ENCODE results near the gene DLG2.

The DLG2 gene

DNA sequence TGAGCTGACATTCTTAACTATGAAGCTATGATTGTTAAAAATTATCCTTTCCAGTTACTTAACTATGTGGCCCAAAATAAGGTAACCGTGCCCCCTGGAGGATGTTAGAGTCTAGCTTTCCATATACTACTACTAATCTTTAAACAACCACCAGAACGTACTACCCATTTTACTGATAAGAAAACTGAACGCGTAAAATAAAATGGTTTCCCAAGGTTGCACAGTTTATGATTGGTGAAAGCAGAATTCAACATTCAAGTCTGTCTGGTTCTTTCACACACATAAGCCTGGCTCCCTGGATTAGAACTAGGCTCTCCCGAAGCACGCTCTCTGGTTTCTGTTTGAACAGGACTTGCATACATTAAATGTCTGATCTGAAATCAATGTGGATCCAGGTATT lies 1903.1 kb downstream of the DLG2 start:
- no peak for DNase-seq

DNA sequence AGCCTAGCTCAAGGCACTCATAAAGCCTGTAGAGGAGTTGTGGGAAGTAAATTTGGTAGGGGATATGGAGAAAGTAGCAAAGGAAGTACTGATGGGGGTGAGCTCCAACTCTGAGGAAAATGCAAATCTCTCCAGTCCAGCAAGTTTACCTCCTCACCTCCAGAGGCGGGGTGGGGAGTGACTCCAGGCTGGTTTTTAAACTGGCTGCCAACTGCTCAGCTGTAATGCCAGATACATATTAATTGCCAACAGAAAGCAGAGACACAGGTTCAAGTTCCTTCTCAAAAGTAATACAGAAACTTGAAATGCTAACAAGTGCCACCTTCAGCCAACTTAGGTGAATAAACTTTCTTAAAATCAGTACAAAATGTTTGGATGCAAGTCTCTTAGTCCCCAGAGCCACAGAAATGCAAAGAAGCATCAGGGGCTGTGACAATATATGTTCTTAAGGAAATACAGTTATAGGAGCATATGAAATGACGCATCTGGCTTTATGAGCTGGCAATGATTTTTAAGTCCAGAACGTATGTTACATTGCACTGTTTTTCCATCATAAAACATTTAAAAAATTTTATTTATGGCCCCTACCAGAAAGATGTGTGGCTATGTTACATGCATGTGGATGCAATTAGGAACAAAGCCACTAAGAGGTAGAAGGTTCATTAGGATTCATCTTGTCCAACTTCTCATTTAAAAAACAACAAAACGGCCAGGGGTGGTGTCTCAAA lies 1904.6 kb downstream of the DLG2 start:
- DNase-seq, result no peak

DNA sequence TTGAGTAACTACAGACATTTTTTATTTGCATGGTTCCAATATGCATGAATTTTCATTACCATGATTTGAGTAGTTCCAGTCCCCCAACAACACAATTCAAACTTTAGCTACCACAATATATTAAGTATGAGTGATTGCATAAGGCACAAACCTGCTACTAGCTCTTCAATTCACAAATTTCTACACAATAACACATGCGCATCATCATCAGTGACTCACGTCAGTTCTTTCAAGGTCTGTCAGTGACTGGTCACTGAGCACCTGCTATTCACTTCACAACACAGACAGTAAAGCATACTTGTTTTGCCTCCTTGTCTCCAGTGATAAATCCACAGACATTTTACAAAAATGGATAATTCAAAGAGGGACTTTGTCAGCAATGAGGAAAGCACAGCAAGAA lies 1905.9 kb downstream of the DLG2 start:
- no peak for DNase-seq

DNA sequence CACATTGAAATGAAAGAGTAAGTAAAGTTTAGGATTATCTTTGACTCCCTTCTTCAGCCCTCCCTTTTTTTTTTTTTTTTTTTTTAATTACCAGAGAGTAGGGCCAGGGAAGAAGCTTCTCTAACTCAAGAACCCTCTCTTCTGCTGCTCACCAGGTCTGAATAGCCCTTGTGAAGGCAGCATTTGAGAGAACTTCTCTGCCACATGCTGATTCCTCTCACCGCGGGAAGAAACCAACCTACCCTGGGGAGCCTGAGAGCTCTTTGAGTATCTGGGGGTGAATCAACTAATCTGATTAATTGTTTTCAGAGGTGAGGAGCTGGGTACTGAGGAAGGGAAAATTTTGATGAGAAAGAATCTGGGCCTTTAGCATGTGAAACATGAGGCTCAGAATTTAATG lies 1906.5 kb downstream of the DLG2 start:
- DNase-seq, result no peak

GRCh38 chr11:83717537-83717936 lies 1909.6 kb downstream of the DLG2 start:
- DNase-seq, result no peak

GRCh38 chr11:83715927-83716535 lies 1911.1 kb downstream of the DLG2 start:
- DNase-seq, result no peak

GRCh38 chr11:83713708-83714107 lies 1913.4 kb downstream of the DLG2 start:
- DNase-seq, result no peak

DNA sequence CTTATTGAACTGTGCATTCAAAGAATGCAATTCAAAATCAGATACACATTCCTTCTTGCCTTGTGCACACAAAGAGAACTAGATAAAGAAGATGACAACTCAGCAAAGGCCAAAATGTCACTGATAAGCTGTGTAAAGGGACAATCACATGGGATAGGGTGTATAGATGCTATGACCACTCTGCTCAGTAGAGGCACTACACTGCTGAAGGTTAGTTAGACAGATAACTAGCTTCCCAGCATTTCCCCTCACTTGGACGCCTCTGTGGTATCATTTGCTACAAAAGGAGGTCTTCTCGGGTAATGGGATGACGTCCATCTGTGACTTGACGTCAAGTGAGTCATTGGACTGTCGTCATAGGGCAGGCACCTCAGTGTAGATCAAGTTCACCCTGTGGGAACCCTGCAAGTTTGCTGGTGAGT lies 1916.0 kb downstream of the DLG2 start:
- DNase-seq, result no peak

GRCh38 chr11:83709434-83709833 lies 1917.7 kb downstream of the DLG2 start:
- no peak for DNase-seq

DNA sequence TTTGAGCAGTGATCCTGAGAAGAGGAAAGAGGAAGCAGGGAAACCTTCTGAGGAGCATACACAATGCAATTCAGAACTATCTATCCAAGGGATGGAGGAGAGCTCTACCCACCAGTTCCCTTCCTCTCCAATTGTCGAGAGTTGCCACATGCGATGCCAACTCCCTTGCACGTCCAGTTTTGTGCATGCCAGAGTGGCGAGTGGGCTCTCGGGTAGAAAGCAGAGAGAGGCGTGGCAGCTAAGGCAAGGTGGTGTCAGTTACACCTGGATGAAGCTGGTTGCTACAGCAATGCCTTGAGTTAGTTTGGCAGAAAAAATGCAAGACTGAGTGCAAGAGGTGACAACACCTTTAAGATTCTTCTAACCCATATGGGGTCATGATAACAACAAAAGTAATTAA lies 1920.6 kb downstream of the DLG2 start:
- DNase-seq, result no peak

- DNase-seq, result no peak
These were observed 1924.3 kb downstream of the DLG2 start for GRCh38 chr11:83702796-83703195.

DNA sequence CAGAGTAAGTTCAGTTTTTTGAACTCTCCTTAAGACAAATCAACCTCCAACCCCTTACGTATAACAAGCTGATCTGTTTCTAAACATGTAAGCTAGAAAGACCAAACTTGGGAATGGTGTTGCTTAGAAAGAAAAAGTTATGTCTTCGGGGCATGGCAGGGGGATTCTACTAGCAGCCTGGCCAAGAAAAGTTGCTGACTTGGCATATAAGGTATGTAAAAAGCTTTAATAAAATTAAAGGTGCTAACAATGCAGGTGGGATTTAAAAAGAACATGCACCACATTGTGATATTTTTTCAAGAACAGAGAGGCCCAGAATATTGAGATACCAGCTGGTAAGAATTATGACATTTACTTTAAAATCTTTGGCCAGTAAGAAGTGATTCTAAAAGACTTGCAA lies 1929.6 kb downstream of the DLG2 start:
- no peak for DNase-seq

DNA sequence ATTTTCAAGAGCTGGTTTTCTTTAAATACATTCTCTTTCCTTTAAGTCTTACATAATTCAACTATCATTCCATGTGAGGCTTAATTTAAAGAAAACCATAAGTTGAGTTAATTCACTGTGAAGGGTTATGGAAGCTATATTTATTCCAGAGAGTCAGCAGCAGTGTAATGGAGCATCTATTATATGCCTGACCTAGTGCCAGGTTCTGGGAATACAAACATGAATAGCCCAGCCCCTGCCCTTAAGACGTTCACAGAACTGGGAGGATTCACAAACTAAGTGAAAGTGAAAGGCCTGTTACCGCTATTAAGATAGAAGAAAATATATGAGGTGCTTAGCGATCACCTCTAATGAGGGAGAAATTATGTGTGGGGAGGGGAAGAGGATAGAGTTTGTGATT lies 1932.1 kb downstream of the DLG2 start:
- no peak for DNase-seq

- no peak for DNase-seq
These were observed 1932.8 kb downstream of the DLG2 start for GRCh38 chr11:83694191-83694910.

DNA sequence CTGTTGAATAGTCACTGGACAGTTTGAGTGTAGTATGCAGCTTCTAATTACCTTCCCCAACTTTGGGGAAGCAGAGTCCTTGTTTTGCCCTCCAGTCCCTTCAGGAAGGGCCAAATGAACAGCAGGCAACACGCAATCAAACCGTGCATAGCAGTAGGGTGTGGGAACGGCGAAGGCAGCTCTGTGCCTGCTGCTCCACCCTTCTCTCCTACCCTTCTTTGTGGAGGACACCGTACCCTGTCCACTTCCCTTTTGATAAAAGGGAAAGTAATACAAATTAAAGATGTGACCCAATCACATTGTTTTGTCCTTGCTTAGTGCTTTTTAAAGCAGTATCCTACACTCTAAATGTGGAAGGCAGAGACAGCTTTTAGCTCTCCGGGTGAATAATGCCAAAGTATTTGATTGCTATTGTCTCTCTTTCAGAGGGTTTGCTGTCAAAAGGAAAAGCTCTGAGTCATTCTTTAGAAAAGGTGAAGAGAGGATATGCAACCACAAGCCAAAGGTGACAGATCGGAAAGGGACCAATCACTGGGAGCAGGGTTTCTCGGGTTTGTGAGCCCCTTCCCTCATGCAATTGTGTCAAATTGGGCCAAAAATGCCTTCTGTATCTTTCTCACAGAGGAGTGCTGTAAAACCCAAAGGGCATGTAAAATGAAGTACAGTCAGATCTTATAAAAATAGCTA lies 1933.7 kb downstream of the DLG2 start:
- DNase-seq, result no peak

DNA sequence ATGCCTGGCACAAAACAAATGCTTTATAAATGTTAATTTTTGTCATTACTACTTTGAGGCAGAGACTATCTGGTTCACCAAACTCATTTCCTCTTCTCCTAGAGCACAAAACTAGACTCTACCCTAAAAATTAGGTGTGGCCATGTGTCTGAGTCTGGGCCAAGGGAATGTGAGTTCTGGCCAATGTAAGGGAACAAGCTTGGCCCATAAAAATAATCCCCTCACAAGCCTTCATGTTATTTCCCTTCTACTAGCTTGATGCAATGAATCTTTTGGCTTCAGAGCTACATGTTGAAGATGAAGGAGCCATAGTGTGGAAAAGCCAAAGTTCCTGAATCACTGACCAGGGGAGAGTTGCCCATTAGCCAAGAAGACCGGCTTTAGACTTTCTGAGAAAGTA lies 1934.5 kb downstream of the DLG2 start:
- DNase-seq, result no peak

- DNase-seq, result no peak
These were observed 1935.6 kb downstream of the DLG2 start for GRCh38 chr11:83691451-83691950.

DNA sequence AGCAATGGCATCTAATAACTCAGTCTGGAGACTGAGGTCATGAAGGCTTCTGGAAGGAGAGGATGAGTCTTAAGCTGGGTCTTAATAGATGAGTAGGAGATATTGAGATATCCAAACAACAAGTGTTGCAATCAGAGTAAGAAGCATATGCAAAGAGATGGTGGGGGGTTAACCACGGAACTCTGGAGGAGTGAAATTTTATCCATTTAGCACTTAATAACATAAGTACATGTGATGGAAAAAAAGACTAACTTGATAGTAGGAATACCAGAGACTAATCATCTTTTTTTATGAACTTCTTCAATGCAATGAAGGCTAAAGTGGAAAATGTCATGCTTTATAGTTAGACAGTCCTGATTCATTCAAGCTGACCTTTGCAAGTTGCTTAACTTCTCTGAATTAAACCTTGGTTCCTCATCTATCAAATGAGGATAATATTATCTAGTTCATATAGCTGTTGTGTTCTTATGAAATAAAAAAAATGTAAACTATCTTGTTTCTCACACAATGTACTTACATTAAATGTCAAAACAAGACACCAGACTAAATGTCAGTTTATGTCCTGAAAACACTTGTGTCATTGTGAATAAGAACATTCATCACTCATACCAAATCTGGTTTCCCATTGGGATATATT lies 1937.9 kb downstream of the DLG2 start:
- DNase-seq, result no peak

GRCh38 chr11:83687787-83688186 lies 1939.4 kb downstream of the DLG2 start:
- no peak for DNase-seq

- DNase-seq, result no peak
These were observed 1941.4 kb downstream of the DLG2 start for GRCh38 chr11:83685730-83686129.

DNA sequence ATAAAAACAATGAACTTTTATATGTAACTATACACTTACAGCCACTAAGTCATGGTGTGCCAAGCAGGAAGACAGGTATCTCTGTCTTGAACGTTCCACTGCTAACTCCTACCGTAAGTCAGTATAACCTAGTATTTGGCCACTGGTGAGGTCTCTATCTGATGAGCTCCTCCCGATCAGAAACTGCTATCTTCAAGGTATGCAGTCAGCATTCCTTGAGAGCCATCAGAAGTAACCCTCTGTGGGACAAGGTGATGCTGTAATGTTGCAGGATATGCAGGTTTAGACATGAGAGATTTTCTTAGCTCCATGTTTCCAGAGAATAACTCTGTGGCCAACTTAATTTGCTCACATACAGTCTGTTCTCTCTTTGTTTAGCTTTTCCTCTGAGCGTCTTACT lies 1943.1 kb downstream of the DLG2 start:
- no peak for DNase-seq

DNA sequence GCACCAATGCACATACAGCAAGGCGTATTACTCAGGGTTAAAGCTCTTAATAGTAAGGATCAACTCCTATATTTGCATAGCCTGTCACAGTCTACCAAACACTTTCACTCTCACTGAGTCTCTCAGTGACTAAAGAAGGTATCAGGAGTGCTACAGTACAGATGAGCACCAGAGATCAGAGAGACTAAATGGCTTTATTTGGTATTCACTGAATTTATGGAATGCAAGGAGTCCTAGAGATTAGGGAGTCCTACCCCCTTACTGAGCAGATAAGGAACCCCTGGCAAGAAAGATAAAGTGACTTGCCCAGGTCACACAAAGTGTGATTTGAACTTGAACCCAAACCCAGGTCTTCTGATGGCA lies 1944.6 kb downstream of the DLG2 start:
- DNase-seq, result no peak
